Right lobe of liver (tissue), 6 donors: Measurements from ENCODE around the gene CENPB. TPM values are rescaled to one million over a fixed set of nuclear protein-coding genes. Genes with fewer than 3 reads are reported as not detected.

Experiments
- ATAC-seq, 4 donors: fragments of 200-7000 bp; cut with Tn5 transposase; one replicate each; pipeline ENCODE4 v1.9.1; 2020; ENCODE audit warnings: mild to moderate bottlenecking in 4 of 4, moderate library complexity in 4 of 4
- DNase-seq, 3 donors: peaks; one replicate each; pipeline ENCODE4 v3.0.0-alpha.2; 2020
- H3K27ac ChIP-seq, 3 donors: fragments of 200-600 bp; one replicate each; pipeline ENCODE4 v1.8.0; 2022
- H3K27me3 ChIP-seq, 2 donors: fragments of 200-600 bp; one replicate each; pipeline ENCODE4 v1.8.0; 2022
- H3K36me3 ChIP-seq, 4 donors: fragments of 200-600 bp; sonication (generic) in 1 of 4; one replicate each; pipeline versions ENCODE4 v1.5.1 to v1.8.0; 2017 to 2022; ENCODE audit warnings: control low read depth in 1 of 4
- H3K4me1 ChIP-seq, 4 donors: fragments of 200-600 bp; sonication (generic) in 1 of 4; one replicate each; pipeline versions ENCODE4 v1.5.1 to v1.8.0; 2017 to 2022; ENCODE audit warnings: control low read depth in 1 of 4
- H3K4me3 ChIP-seq, 3 donors: fragments of 200-600 bp; one replicate each; pipeline ENCODE4 v1.8.0; 2022
- H3K9me3 ChIP-seq, 4 donors: fragments of 200-600 bp; sonication (generic) in 1 of 4; one replicate each; pipeline versions ENCODE4 v1.5.1 to v1.8.0; 2017 to 2022; ENCODE audit warnings: control low read depth in 1 of 4
- CTCF ChIP-seq, 4 donors: fragments of 200-600 bp in 3 of 4; fragments of 450-650 bp in 1 of 4; IDR thresholded peaks; one replicate each; pipeline versions ENCODE4 v1.5.1 to v1.8.0; 2016 to 2022; ENCODE audit warnings: antibody characterized with exemption in 4 of 4, mild to moderate bottlenecking in 2 of 4
- POLR2A ChIP-seq: fragments of 450-650 bp; IDR thresholded peaks from one replicate; pipeline ENCODE4 v1.6.1; 2017; ENCODE audit warnings: antibody characterized with exemption, mild to moderate bottlenecking
- WGBS: methylation state at CpG from one replicate; pipeline ENCODE4 v1.1.6; 2018; ENCODE audit warnings: low coverage, low lambda C conversion rate; ENCODE audit not compliant: insufficient coverage; ENCODE audit errors: missing lambda C conversion rate; 5-methylcytosine and 5-hydroxymethylcytosine counted together
- intact Hi-C, 2 donors: fragments of 100-400 bp; cut with DNase I; formaldehyde crosslinking; loops; one replicate each; pipeline versions ENCODE4 v1.11.2 to v1.14.1; 2022
- total RNA-seq, 6 experiments: library from RNA; depleted of rRNA in 2 of 6; stranded (reverse); fragments of >200 nt in 2 of 6; fragmentation: NEBNext Ultra II Directional in 3 of 6; extraction: Animal tissue kit (Norgen Biotek cat#: 25700) in 3 of 6; gene quantifications; one replicate each; pipeline versions ENCODE4 v1.1.0 to v1.2.4, GENCODE V29; 2016 to 2023
- donor health status: DM: no; HTN: yes; CAD: no.
- donor health status: DM: no; HTN: no; CAD: no.
- donor health status: DM: no; HTN: no; CAD: no.
- donor health status: DM: no; HTN: yes; CAD: no.
- donor health status: DM: no; HTN: yes; CAD: no.

Gene CENPB
- total RNA-seq, 6 experiments from 2014 or later, result 27.8 to 43.1 (median 31.6) TPM

GRCh38 chr20:3784863-3785239 is 1.7 kb downstream of the CENPB start:
- intact Hi-C loops, result loop anchor here (5.0 kb wide), 1 partner anchor 37 kb away; the partner anchor contains the start of gene AP5S1 (in 2 of the 2)
- DNase-seq (no peak), ATAC-seq (no peak)
- no peak for TF ChIP-seq POLR2A
- no peak for TF ChIP-seq CTCF (IDR thresholded peaks at IDR 0.05)
- Histone ChIP-seq H3K27me3 (no peaks in the 10 kb centered on the region), H3K4me3 (no peak overlapping the region), H3K36me3 (no peaks in the 10 kb centered on the region), H3K4me1 (peaks cover 0 to 23% (median 13%) of the 10 kb centered on the region in 4 donors), H3K9me3 (no peaks in the 10 kb centered on the region), H3K27ac (no peak overlapping the region)
- 96% methylated on average over 3 of the region's 6 CpGs for WGBS

GRCh38 chr20:3784216-3784853 is 2.2 kb downstream of the CENPB start:
- TF ChIP-seq POLR2A, result no peak
- TF ChIP-seq CTCF (IDR thresholded peaks at IDR 0.05), result no peak

GRCh38 chr20:3783511-3784195 is 2.9 kb downstream of the CENPB start:
- DNase-seq (no peak), ATAC-seq (no peak)
- Histone ChIP-seq H3K36me3 (no peaks in the 10 kb centered on the region), H3K4me1 (peaks cover 0 to 23% (median 13%) of the 10 kb centered on the region in 4 donors), H3K27me3 (no peaks in the 10 kb centered on the region), H3K4me3 (no peak overlapping the region), H3K9me3 (no peaks in the 10 kb centered on the region), H3K27ac (no peak overlapping the region)
- 71% methylated on average over 5 of the region's 10 CpGs for WGBS
- intact Hi-C loops, result no loop called here
- TF ChIP-seq CTCF (IDR thresholded peaks at IDR 0.05) (no peak), POLR2A (no peak)

More at GRCh38 chr20:3784216-3784853, 2.2 kb downstream of the CENPB start:
- intact Hi-C loops, result no loop called here
- DNase-seq (no peak), ATAC-seq (no peak)
- no peaks in the 10 kb centered on the region for H3K36me3 ChIP-seq
- H3K27ac ChIP-seq, result no peak overlapping the region
- H3K4me3 ChIP-seq, result no peak overlapping the region
- WGBS, result 93% methylated on average over 5 of the region's 17 CpGs
- no peaks in the 10 kb centered on the region for H3K9me3 ChIP-seq
- H3K4me1 ChIP-seq, result peaks cover 0 to 23% (median 13%) of the 10 kb centered on the region in 4 donors
- H3K27me3 ChIP-seq, result no peaks in the 10 kb centered on the region

- Histone ChIP-seq H3K36me3 (no peaks in the 10 kb centered on the region), H3K4me1 (peaks cover 0 to 26% (median 13%) of the 10 kb centered on the region in 4 donors), H3K27me3 (no peaks in the 10 kb centered on the region), H3K27ac (no peak overlapping the region), H3K4me3 (no peak overlapping the region), H3K9me3 (no peaks in the 10 kb centered on the region)
- DNase-seq, result no peak
- intact Hi-C loops, result no loop called here
- TF ChIP-seq POLR2A, result no peak
- no peak for TF ChIP-seq CTCF (IDR thresholded peaks at IDR 0.05)
- ATAC-seq, result no peak
- WGBS, result 74% methylated on average over 2 of the region's 2 CpGs
These were observed 3.5 kb downstream of the CENPB start for GRCh38 chr20:3783068-3783489.
